HG03442 (cell line): Measurements from ENCODE around the gene RAB19.
"Not testable (repeated sequence)": the region's sequence is repeated elsewhere in the genome, so short reads cannot be mapped to it uniquely, and the experiment has no call there.

Source experiments
- ATAC-seq: cut with Tn5 transposase; IDR thresholded peaks from one replicate; pipeline ENCODE4 v1.9.1; 2021; ENCODE audit warnings: mild to moderate bottlenecking, moderate library complexity; ENCODE audit not compliant: unreplicated experiment

Gene RAB19

DNA sequence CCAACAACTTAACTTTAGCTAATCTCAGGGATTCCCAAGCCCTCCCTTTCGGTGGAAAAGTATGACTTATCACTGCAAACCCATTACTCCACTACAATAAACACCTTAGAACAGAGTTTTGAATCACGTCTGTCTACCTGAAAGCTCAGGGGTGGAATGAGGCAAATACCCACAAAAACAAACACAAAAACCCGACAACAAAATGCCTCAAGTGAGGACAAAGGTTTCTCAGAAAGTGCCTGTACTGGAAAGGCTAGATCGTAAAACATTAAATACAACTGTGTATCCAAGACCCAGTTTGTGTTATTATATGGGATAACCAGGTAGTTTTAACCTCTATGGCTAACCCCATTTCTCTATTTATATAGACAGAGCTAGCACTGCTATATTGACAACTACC, 49.4 kb downstream of the RAB19 start:
- ATAC-seq, result no peak

- not testable (repeated sequence) for ATAC-seq
Measured at GRCh38 chr7:140453785-140454656, 50.2 kb downstream of the RAB19 start.

- no peak for ATAC-seq
Measured at GRCh38 chr7:140454657-140455015, 50.8 kb downstream of the RAB19 start.

DNA sequence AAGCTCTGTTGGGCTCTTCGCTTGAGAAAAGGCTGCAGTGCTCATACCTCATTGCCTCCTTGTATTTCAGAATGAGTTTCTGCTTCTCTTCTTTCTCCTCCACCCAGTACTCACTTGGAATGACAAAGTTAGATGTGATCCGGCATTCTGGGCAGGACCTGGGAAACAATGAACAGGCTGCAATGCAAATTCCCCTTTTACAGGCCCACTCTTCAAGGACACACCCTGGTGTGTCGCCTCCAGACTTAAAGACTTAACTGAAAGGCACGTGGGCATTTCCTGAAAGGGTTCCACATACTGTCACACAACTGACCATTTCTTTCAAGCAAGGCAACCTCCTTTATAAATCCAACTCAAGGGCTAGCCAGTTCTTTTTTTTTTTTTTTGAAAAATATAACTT, 51.9 kb downstream of the RAB19 start:
- no peak for ATAC-seq

- no peak for ATAC-seq
Measured at GRCh38 chr7:140456551-140457051, 52.7 kb downstream of the RAB19 start.

DNA sequence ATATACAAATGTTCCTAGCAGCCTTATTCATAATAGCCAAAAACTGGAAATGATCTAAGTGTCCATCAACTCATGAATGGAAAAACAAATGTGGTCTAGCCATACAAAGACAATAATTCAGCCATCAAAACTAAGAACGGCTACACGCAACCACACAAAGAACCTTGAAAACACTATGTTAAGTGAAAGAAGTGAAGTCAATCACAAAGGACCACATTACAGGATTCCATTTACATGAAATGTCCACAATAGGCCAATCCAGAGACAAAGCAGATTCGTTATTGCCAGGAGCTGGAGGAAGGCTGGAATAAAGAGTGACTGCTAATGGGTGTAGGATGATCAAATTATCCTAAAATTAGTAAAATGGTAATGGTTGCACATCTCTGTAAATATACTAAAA, 54.3 kb downstream of the RAB19 start:
- no peak for ATAC-seq

DNA sequence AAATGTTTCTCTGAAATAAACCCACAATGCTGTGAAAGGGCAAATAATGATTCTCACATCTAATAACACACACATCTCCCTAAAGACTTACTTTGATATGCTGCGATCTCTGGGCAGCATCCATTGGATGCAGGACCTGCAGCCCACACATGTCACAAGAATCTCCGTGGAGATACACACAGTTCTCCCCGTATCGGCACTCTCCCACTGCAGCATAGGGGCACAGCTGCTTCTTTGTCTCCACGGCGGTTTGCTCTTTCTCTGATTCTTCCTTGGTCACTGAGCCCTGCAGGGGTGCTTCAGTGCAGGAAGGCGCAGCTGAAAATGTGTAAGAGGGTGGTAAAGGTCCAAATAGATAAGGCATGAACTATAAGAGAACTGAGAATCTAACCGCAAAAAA, 55.1 kb downstream of the RAB19 start:
- no peak for ATAC-seq

- ATAC-seq, result no peak
Measured at GRCh38 chr7:140463111-140463510, 59.3 kb downstream of the RAB19 start.

GRCh38 chr7:140475747-140476333, 72.0 kb downstream of the RAB19 start:
- ATAC-seq, result no peak

GRCh38 chr7:140476698-140477261, 72.9 kb downstream of the RAB19 start:
- ATAC-seq, result no peak
